Stomach smooth muscle (tissue), 2 donors: Measurements from ENCODE around the gene TMEM108.

Source experiments
- H3K27ac ChIP-seq: one replicate; pipeline ENCODE4 v1.7.0; 2013; ENCODE audit warnings: mild to moderate bottlenecking, low read length, inconsistent platforms
- H3K27me3 ChIP-seq, 2 donors: one replicate each; pipeline ENCODE4 v1.7.0; 2013; ENCODE audit warnings: low read length in 2 of 2; ENCODE audit not compliant: insufficient read depth in 2 of 2, control insufficient read depth in 1 of 2
- H3K36me3 ChIP-seq, 2 donors: one replicate each; pipeline ENCODE4 v1.7.0; 2013; ENCODE audit warnings: low read length in 2 of 2; ENCODE audit not compliant: control insufficient read depth in 2 of 2, insufficient read depth in 2 of 2
- H3K4me1 ChIP-seq: one replicate; pipeline ENCODE4 v1.7.0; 2013; ENCODE audit warnings: low read length; ENCODE audit not compliant: control insufficient read depth, insufficient read depth
- H3K4me3 ChIP-seq, 2 donors: one replicate each; pipeline ENCODE4 v1.7.0; 2013; ENCODE audit warnings: low read length in 2 of 2
- H3K9ac ChIP-seq, 2 donors: one replicate each; pipeline ENCODE4 v1.7.0; 2013; ENCODE audit warnings: low read length in 2 of 2, mild to moderate bottlenecking in 1 of 2
- H3K9me3 ChIP-seq, 2 donors: one replicate each; pipeline ENCODE4 v1.7.0; 2013; ENCODE audit warnings: low read length in 2 of 2; ENCODE audit not compliant: control insufficient read depth in 2 of 2
- donor health status: healthy.
- donor health status: Pancreatic carcinoma.

Gene TMEM108

DNA sequence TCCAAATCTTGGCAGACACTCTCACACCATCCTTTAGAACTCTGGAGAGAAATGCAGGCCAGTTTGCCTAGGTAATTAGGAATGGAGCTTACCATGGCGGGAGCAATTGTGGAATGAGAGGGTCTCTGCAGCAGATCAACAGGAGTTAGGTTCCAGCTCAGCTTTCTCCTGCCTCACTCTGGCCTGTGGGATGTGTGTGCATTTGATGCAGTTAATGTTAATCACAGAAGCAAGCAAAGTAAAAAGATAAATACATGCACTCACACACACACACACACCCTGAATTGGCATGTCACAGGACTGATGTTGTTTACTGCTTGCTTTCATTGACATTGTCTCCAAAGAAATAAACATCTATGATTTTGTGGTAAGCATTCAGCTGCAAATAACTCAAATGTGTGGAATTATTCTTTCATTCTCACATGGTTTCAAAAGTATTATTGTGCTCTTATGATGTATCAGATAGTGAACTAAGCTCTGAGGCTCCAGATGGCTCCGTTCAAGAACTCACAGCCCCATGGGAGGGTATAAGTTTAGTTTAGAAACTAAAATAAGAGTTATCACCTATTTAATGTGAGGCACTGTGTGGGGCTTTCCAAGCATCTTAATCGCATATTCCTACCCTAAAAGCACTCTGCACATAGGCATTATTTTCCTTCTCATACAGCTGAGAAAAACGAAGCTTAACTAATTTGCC, 330.3 kb downstream of the TMEM108 start:
- Histone ChIP-seq H3K9me3 (no peaks in the 10 kb centered on the region), H3K27ac (no peak overlapping the region), H3K27me3 (no peaks in the 10 kb centered on the region), H3K9ac (no peak overlapping the region), H3K36me3 (no peaks in the 10 kb centered on the region), H3K4me3 (no peak overlapping the region), H3K4me1 (no peaks in the 10 kb centered on the region)

DNA sequence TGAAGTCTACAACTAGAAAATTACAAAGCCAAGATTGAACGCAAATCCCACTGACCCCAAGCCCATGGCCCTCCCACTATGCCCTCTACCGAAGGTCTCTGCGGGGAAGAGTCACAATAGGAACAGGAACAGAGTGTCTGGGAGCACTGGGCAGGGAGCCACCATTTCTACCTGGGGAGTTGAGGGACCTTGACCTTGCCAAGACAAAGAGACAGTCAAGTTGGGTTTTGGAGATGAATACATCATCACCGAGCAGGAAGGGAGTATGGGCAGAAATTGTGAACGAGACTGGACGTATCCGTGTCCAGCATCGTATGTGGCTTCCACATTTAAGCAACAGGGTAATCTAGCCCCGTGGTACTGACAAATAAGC, 330.9 kb downstream of the TMEM108 start:
- no peaks in the 10 kb centered on the region for H3K27me3 ChIP-seq
- no peaks in the 10 kb centered on the region for H3K9me3 ChIP-seq
- H3K4me3 ChIP-seq: no peak overlapping the region
- H3K27ac ChIP-seq: no peak overlapping the region
- H3K4me1 ChIP-seq: no peaks in the 10 kb centered on the region
- H3K36me3 ChIP-seq: no peaks in the 10 kb centered on the region
- no peak overlapping the region for H3K9ac ChIP-seq

DNA sequence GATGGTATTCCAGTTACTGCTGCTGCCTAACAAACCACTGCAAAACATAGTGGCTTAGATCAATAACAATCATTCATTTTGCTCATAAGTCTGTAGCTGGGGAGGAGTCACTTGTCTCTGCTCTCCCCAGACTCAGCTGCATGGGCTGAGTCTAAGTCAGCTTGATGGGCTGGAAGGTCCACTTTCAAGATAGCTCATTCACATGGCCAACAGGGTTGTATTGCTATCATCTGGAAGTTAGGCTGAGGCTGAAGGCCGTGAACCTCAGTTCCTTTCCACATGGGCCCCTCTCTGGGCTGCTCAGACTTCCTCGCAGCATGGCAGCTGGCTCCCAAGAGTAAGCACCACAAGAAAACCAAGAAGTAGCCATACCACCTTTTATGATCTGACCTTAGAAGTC, 333.0 kb downstream of the TMEM108 start:
- Histone ChIP-seq H3K27me3 (no peaks in the 10 kb centered on the region), H3K27ac (no peak overlapping the region), H3K36me3 (no peaks in the 10 kb centered on the region), H3K9ac (no peak overlapping the region), H3K4me1 (no peaks in the 10 kb centered on the region), H3K4me3 (no peak overlapping the region), H3K9me3 (no peaks in the 10 kb centered on the region)

DNA sequence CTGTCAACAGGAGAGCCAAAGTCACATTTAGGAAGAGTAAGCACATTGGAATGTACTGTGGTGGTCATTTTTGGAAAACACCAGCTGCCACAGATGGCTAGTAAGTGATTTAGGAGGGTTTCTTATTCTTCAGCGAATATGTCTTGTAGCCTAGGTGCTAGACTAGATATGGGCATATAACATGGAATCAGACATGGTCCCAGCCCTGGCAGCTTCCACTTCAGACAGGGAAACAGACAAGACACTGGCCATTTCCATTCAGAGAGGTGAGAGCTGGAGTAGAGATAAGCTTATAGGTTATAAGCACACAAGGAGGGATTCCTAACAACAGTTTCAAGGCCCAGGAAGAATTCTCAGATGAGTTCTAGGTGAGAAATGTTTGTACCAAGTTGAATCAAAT, 333.5 kb downstream of the TMEM108 start:
- H3K27ac ChIP-seq: no peak overlapping the region
- H3K4me1 ChIP-seq: no peaks in the 10 kb centered on the region
- no peak overlapping the region for H3K4me3 ChIP-seq
- no peaks in the 10 kb centered on the region for H3K36me3 ChIP-seq
- H3K9ac ChIP-seq: no peak overlapping the region
- H3K27me3 ChIP-seq: no peaks in the 10 kb centered on the region
- no peaks in the 10 kb centered on the region for H3K9me3 ChIP-seq

DNA sequence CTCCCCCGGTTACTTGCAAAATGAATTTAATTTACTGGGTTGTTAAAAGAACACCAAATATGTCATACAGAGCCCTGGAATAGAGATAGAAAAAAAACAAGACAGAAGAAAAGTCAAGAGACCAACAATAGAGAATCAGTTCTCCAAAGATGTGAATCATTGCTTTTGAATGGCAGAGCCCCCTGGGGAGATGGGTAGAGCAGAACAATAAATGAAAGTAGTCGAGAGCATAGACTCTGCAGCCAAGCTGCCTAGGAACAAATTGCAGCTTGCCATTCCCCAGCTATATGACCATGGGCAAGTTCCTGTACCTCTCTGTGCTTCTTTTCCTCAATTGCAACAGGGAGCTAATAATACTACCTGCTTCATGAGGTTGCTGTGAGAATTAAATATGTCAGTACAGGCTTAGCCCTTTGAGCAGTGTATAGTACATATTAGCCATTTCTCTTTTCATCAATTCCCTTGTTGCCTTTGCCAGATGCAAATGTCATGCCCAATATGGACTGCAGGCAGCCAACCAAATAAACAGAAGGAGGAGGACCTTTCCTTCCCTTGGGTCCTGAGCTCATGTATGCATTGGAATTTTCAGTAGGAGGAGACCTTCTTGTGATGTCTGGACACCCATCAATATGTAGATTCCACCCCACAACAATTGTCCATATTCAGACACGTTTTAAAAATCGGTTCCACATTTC, 336.7 kb downstream of the TMEM108 start:
- H3K4me1 ChIP-seq: no peaks in the 10 kb centered on the region
- no peak overlapping the region for H3K27ac ChIP-seq
- no peak overlapping the region for H3K9ac ChIP-seq
- H3K9me3 ChIP-seq: no peaks in the 10 kb centered on the region
- no peaks in the 10 kb centered on the region for H3K36me3 ChIP-seq
- H3K4me3 ChIP-seq: no peak overlapping the region
- no peaks in the 10 kb centered on the region for H3K27me3 ChIP-seq

DNA sequence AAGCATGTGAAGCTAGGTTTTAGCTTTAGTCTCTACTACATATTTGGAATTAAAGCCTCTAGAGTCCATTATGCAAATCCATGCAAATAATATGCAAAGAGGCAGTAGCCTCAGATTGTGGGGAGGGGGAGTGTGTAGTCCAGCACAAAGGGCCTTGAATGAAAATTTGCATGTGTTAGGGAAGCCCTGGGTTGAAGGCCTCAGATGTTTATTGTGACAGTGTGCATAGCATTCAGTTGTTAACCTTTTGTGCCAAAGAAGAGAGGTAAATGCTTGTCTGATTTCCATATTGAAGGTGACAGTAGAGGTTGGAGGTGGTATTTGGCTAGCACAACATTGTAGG, 337.2 kb downstream of the TMEM108 start:
- H3K4me1 ChIP-seq: no peaks in the 10 kb centered on the region
- H3K9me3 ChIP-seq: no peaks in the 10 kb centered on the region
- H3K27me3 ChIP-seq: no peaks in the 10 kb centered on the region
- H3K36me3 ChIP-seq: no peaks in the 10 kb centered on the region
- no peak overlapping the region for H3K27ac ChIP-seq
- no peak overlapping the region for H3K4me3 ChIP-seq
- no peak overlapping the region for H3K9ac ChIP-seq

DNA sequence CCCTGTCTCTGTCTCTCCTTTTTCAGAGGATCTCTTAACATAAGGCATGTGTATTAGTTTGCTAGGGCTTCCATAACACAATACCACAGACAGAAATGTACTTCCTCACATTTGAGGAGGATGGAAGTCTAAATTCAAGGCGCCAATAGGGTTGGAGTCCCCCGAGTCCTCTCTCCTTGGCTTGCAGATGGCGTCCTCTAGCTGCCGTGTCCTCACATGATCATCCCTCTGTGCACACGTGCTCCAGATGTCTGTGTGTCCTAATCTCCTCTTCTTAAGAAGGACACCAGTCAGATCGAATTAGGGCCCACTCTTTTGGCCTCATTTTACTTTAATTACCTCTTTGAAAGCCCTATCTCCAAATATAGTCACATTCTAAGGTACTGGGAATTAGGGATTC, 338.6 kb downstream of the TMEM108 start:
- Histone ChIP-seq H3K9me3 (no peaks in the 10 kb centered on the region), H3K9ac (no peak overlapping the region), H3K27ac (no peak overlapping the region), H3K4me1 (no peaks in the 10 kb centered on the region), H3K4me3 (no peak overlapping the region), H3K36me3 (no peaks in the 10 kb centered on the region), H3K27me3 (no peaks in the 10 kb centered on the region)

DNA sequence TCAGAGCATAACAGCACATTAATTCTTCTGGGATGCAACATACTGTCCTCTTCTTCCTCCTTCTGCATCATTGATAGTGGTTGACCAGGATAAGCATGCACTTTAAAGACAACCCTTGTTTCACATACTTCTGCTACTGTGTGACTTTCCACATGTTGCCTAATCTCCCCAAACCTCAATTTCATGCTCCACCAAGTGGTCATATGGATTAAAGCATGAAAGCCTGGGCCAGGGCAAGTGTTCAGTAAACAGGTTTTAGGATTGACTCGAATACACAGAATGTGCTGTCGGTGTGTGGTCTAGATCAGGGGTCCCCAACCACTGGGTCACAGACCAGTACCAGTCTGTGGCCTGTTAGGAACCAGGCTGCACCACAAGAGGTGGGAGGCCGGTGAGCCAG, 339.2 kb downstream of the TMEM108 start:
- H3K27me3 ChIP-seq: no peaks in the 10 kb centered on the region
- no peaks in the 10 kb centered on the region for H3K36me3 ChIP-seq
- no peaks in the 10 kb centered on the region for H3K9me3 ChIP-seq
- H3K27ac ChIP-seq: no peak overlapping the region
- H3K9ac ChIP-seq: no peak overlapping the region
- no peaks in the 10 kb centered on the region for H3K4me1 ChIP-seq
- H3K4me3 ChIP-seq: no peak overlapping the region

DNA sequence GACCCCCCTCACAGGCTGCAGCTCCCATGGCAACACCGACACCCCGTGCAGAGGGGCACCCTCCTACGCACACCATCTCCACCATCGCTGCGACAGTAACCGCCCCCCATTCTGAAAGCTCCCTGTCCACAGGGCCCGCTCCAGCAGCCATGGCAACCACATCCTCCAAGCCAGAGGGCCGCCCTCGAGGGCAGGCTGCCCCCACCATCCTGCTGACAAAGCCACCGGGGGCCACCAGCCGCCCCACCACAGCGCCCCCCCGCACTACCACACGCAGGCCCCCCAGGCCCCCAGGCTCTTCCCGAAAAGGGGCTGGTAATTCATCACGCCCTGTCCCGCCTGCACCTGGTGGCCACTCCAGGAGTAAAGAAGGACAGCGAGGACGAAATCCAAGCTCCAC, 341.7 kb downstream of the TMEM108 start:
- Histone ChIP-seq H3K4me1 (no peaks in the 10 kb centered on the region), H3K9ac (no peak overlapping the region), H3K27me3 (no peaks in the 10 kb centered on the region), H3K36me3 (no peaks in the 10 kb centered on the region), H3K9me3 (no peaks in the 10 kb centered on the region), H3K4me3 (no peak overlapping the region), H3K27ac (no peak overlapping the region)

DNA sequence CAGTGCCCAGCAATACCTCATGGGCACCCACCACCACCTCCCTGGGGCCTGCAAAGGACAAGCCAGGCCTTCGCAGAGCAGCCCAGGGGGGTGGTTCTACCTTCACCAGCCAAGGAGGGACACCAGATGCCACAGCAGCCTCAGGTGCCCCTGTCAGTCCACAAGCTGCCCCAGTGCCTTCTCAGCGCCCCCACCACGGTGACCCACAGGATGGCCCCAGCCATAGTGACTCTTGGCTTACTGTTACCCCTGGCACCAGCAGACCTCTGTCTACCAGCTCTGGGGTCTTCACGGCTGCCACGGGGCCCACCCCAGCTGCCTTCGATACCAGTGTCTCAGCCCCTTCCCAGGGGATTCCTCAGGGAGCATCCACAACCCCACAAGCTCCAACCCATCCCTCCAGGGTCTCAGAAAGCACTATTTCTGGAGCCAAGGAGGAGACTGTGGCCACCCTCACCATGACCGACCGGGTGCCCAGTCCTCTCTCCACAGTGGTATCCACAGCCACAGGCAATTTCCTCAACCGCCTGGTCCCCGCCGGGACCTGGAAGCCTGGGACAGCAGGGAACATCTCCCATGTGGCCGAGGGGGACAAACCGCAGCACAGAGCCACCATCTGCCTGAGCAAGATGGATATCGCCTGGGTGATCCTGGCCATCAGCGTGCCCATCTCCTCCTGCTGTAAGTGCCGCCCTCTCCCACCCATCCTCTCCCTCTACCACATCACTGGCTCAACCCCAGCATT, 342.5 kb downstream of the TMEM108 start:
- H3K9ac ChIP-seq: no peak overlapping the region
- no peak overlapping the region for H3K4me3 ChIP-seq
- no peaks in the 10 kb centered on the region for H3K4me1 ChIP-seq
- H3K27me3 ChIP-seq: no peaks in the 10 kb centered on the region
- no peak overlapping the region for H3K27ac ChIP-seq
- no peaks in the 10 kb centered on the region for H3K9me3 ChIP-seq
- no peaks in the 10 kb centered on the region for H3K36me3 ChIP-seq
